Measurements from ENCODE around the gene NEK1. TPM values are rescaled to one million over a fixed set of nuclear protein-coding genes. Genes with fewer than 3 reads are reported as not detected.

Gene NEK1
- total and polyA plus RNA-seq, 2 donors (not counting 3 experiments of a cell fraction or from before 2014, with no cell fraction given) = 2.6 to 10.1 TPM

- no peaks in the 10 kb centered on the region for H3K36me3 ChIP-seq (ENCODE audit: control insufficient read depth in 2 of 2, extremely low read depth in 1 of 2, insufficient read depth in 2 of 2, low read length in 2 of 2)
- H4K20me1 ChIP-seq (replicated peaks; ENCODE audit: control insufficient read depth, extremely low read depth, insufficient read depth, low read length) = no peaks in the 10 kb centered on the region
- TSS peak; percentile 97 for BruUV-seq (replicated peaks)
- ChIA-PET POLR2A (interaction anchor here (1.4 to 1.7 kb wide), 2 partner anchors 40 to 98 kb away, joined by 3 to 8 read pairs; partner anchors contain the start of genes CLCN3 and HPF1), CTCF (interaction anchor here (1.0 to 3.3 kb wide), 8 partner anchors 10 to 63 kb away, joined by 3 to 31 read pairs (median 4); partner anchors contain the start of genes CLCN3 and NEK1)
- intact Hi-C loops (cut with micrococcal nuclease) = loop anchor here (1.0 to 5.0 kb wide), 2 partner anchors 40 to 57 kb away; partner anchors contain the start of gene CLCN3
- H3K9me1 ChIP-seq (replicated peaks; ENCODE audit: control insufficient read depth, extremely low read depth, insufficient read depth, low read length) = no peaks in the 10 kb centered on the region
- DNase-seq (ENCODE audit: low read depth, low spot score) (peak; percentile 97), FAIRE-seq (peak; percentile 90)
- H3K4me2 ChIP-seq (ENCODE audit: insufficient read depth, low read length) = peak overlapping the region; percentile 97
- dilution Hi-C loops (cut with MboI; ENCODE audit: extremely low pct_ligation_motif_present, low sequenced_read_pairs) = no loop called here
- TF ChIP-seq POLR2AphosphoS5 (IDR thresholded peaks at IDR 0.05; ENCODE audit: insufficient read depth, low read depth, low read length) (peak; percentile 37), MYC (IDR thresholded peaks at IDR 0.05; ENCODE audit: low read depth, low read length) (no peak), POLR2A (IDR thresholded peaks at IDR 0.05; ENCODE audit: low read depth, low read length) (peak; percentile 28), FOS (IDR thresholded peaks at IDR 0.05; ENCODE audit: borderline replicate concordance, insufficient read depth, low read length) (peak; percentile 61), EZH2 (IDR thresholded peaks at IDR 0.05; ENCODE audit: borderline replicate concordance, low read depth, low read length, severe bottlenecking) (no peak), JUN (IDR thresholded peaks at IDR 0.05; ENCODE audit: borderline replicate concordance, insufficient read depth, insufficient read length, low read depth) (peak; percentile 98), GATA2 (IDR thresholded peaks at IDR 0.05; ENCODE audit: insufficient read depth, insufficient read length, low read depth, low read length) (peak; percentile 70)
- H3K27me3 ChIP-seq (ENCODE audit: control insufficient read depth in 2 of 2, insufficient read depth in 2 of 2, low read length in 2 of 2) = no peaks in the 10 kb centered on the region
- no peaks in the 10 kb centered on the region for H3K9me3 ChIP-seq (replicated peaks; ENCODE audit: control insufficient read depth, insufficient read depth, low read length)
- peaks cover 14% of the 10 kb centered on the region for H3K79me2 ChIP-seq (ENCODE audit: control insufficient read depth, insufficient read depth, low read length)
- peak overlapping the region; percentile 52 for H2AFZ ChIP-seq (ENCODE audit: low read depth, low read length)
- peak overlapping the region; percentile 37 to 77 (median 45) for H3K4me3 ChIP-seq (replicated peaks in 1 of 3; ENCODE audit: insufficient read depth in 1 of 3, low read depth in 1 of 3, low read length in 3 of 3)
- H3K27ac ChIP-seq (ENCODE audit: insufficient read depth, low read depth, low read length) = peak overlapping the region; percentile 94
- peaks cover 52% of the 10 kb centered on the region for H3K4me1 ChIP-seq (ENCODE audit: control insufficient read depth, extremely low read depth, insufficient read depth, low read length)
- peak overlapping the region; percentile 82 for H3K9ac ChIP-seq (replicated peaks; ENCODE audit: extremely low read depth, insufficient read depth, low read length)
These were observed 47.6 kb upstream of the NEK1 start for GRCh38 chr4:169659716-169660670.

All from endothelial cell of umbilical vein (primary cell).